SW480 (cell line): ENCODE measurements around the gene AVPR1B.
"Not testable (repeated sequence)": the region's sequence is repeated elsewhere in the genome, so short reads cannot be mapped to it uniquely, and the experiment has no call there.

ENCODE experiments used
- DNase-seq: peaks from one replicate; pipeline ENCODE4 v3.0.0-alpha.2; 2016; ENCODE audit warnings: low spot score

AVPR1B gene

DNA sequence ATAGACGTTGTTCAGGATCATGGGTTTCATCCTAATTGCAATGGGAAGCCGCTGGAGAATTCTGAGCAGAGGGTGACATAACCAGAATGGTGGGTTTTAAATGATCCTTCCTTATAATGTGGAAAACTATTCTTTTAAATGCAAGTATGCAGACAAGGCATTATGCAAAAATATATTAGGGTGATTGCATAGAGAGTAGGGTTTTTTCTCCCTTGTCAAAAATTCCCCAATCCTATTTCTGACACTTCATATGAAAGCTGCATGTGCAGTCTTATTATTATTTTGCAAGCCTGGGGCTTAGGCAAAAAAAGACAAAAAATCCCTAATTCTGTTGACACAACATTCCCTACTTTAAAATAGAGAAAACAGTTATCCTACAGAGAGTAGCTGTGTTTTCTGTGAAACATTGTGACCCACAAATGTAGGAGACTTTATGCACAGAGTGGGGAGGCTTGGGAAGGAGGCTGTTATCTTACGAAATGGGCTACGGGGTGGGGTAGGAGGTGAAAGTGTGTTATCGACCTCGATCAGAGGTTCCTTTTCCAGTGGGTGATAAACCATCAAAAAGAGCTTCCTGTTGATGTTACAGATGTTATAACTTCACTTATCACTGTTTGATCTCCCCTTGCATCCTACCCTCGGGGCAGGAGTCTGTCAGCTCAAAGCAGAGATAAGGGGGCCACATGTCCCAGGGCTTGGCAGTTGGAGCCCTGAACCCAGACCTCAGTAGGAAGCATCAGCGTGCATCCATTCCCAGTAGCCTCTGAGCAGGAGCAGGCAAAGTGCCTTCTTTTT lies 37.0 kb downstream of the AVPR1B start:
- DNase-seq, result no peak

DNA sequence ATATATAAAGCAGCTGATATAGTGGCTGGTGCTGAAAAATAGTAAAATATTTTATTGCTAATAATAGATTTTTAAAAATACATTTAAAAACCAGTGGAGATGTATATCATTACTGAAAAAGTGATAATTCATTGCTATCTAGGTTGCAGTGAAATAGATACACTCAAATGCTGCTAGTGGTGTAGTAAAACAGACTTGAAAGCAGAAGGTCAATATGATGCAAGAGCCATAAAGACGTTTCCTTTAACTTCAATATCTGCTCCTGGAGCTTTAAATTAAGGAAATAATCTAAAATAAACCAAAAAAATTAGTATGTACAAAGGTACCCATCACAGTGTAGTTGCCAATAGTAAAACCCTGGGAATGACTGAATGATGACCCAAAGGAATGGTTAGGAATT lies 38.1 kb downstream of the AVPR1B start:
- no peak for DNase-seq

DNA sequence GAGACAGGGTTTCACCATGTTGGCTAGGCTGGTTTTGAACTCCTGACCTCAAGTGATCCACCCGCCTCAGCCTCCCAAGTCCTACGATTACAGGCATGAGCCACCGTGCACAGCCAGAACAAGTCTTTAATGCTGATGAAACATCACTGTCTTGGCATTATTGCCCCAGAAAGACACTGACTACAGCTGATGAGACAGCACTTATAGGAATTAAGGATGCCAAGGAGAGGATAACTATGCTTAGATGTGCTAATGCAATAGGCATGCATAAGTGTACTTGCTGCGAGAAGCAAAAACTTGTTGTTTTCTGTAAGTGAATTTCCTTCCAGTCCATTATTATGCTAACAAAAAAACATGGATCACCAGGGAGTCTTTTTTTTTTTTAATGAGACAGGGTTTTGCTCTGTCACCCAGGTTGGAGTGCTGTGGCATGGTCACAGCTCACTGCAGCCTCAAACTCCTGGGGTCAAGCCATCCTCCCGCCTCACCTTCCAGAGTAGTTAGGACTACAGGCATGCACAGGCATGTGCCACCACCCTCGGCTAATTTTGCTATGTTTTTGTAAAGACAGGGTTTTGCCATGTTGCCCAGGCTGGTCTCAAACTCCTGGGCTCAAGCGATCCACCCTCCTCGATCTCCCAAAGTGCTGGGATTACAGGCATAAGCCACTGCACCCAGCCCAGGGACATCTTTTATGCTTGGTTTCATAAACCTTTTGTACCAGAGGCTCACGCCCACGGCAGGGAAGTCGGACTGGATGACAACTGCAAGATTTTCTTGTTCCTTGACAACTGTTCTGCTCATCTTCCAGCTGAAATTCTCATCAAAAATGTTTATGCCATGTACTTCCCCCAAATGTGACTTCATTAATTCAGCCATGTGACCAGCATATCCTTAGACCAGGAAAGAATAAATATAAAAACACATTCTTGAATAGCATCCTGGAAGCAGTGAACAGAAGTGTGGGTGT lies 41.1 kb downstream of the AVPR1B start:
- no peak for DNase-seq

DNA sequence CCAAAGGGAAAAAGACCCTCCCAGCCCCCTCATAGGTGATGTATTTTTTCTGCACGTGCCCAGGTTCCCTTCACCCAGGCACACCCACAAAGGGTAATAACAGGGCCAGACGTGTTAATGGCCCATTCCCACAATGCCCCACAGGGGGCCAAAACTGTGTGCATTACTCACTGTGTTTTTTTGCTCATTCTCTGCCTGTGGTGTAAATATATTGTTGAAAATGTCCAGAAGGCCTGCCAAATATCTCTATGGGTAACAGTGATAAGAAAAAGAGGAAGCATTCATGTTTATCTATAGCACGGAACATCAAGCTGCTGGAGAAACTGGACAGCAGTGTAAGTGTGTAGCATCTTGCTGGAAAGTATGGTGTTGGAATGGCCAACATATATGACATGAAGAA lies 42.3 kb downstream of the AVPR1B start:
- no peak for DNase-seq

DNA sequence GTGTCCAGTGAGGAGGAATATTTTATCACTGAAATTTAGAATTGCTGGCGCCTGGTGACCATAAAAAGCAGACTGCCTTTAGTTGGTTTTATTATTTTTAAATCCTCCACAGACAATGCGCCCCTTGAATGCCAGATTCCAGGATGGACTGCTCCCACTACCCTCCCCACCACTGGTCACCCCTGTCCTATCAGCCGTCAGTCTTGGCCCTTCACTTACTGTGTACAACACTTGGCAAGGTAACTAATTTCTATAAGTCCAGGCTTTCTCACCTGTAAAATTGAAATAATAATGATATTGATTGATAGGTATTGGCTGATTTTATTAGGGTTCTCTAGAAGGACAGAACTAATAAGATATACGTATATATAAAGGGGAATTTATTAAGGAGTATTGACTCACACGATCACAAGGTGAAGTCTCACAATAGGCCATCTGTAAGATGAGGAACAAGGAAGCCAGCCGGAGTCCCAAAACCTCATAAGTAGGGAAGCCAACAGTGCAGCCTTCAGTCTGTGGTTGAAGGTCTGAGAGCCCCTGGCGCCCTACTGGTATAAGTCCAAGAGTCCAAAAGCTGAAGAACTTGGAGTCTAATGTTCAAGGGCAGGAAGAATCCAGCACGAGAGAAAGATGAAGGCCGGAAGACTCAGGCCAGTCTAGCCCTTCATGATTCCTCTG lies 46.4 kb downstream of the AVPR1B start:
- no peak for DNase-seq

DNA sequence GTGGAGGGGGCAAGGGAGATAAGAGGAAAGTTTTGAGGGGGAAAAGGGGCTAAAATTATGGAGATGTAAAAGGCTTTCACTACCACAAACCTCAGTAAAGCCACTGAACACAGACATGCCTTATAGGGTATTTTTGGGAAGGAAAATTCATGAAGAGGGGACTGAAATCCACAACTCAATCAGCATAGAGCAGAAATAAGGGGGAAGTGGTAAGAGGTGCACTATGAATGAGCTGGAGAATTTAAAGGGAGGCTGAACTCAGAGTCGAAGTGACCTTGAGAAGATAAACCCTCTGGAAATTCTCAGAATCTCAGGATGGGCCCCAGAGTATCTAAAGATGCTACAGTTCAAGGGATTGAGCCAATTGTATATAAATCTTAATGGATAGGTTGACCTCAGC lies 48.9 kb downstream of the AVPR1B start:
- DNase-seq, result no peak

DNA sequence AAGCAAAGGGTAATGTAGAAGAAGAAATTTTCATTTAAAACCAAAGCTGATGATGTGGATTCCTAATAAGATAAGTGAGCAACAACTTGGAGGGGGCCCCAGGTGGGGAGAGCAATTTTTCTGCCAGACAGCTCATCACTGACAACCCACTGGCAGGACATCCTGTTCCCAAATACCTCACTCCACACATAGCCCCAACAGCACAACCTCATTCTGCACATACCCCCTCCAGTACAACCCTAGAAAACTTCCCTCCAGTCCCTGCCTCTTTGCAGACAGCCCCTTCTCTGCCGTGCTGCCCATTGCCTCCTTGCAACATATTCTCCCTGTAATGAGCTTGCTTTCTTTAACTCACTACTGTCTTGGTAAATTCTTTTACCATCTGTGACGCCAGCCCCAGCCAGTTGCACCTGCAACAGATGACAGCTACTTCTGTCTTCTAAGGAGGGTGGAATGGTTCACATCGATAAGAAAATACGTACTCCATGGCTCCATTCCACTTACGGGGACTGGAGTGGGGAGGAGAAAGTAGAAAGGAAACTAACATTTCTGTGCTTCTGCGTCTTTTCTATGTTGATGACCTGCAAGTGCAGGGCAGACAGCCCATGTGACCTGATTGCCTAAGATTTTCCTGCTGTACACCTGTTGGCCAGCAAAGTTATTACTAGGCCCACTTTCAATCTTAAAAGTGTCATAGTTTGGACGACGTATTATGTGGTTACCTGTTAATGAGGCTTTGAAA lies 49.5 kb downstream of the AVPR1B start:
- DNase-seq, result no peak

DNA sequence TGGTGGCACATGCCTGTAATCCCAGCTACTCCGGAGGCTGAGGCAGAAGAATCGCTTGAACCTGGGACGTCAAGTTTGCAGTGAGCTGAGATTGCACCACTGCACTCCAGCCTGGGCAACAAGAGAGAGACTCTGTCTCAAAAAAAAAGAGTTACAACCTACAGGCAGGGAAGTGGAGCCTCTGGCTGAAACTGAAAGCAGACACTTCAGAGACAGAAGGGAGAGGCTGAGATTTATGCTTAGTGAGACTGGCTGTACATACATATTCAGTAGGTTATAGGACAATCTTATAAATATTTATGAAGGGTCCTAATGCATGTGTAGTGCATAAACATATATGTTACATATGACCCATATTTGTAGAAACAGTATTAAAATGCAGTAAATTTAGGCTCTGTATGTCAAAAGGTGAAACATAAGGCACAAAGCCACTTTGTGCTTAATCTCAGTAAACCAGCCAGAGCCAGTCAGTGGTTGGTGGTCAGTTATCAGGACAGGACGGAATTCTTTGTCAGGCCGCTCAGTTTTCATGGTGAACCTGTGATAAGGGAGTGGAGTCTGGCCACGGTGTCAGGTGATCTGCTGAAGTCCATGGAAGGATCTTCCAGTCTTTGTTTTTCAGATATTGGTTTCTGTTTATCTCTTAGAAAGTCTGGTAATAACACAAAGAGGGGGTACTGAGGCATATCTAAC lies 50.6 kb downstream of the AVPR1B start:
- DNase-seq, result no peak

DNA sequence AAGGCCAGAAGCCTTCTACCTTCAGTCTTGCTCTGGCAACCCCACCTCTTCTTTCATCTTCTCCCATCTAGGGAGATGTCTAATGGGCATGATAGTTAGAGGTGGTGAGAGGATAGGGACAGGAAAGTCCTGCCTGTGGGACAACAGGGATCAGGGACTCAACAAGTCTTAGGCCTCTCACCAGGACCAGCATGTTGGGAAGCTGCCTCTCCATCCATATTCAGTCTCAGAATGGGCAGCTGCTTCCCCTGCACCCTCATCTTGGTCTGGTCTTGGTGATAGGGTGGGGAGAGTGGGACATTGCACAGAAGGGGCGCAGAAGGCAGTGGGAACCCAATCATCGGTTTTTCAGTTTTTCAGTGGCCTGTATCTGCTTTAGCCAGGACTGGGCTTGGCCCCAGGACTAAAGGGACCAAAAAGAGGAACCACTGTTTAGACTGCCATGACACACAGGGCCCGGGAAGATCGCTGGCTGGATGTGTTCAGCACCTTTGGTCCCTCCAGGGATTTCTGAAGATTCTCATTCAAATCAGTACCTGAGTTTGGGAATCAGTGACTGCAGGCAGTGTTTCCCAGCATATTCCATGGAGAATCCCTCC lies 51.5 kb downstream of the AVPR1B start:
- DNase-seq, result no peak

DNA sequence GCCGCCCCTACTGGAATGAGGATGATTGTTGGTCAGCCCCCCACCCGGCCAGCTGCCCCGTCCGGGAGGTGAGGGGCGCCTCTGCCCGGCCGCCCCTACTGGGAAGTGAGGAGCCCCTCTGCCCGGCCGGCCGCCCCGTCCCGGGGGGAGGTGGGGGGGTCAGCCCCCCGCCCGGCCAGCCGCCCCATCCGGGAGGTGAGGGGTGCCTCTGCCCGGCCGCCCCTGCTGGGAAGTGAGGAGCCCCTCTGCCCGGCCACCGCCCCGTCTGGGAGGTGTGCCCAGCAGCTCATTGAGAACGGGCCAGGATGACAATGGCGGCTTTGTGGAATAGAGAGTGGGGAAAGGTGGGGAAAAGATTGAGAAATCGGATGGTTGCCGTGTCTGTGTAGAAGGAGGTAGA lies 52.7 kb downstream of the AVPR1B start:
- DNase-seq, result not testable (repeated sequence)

DNA sequence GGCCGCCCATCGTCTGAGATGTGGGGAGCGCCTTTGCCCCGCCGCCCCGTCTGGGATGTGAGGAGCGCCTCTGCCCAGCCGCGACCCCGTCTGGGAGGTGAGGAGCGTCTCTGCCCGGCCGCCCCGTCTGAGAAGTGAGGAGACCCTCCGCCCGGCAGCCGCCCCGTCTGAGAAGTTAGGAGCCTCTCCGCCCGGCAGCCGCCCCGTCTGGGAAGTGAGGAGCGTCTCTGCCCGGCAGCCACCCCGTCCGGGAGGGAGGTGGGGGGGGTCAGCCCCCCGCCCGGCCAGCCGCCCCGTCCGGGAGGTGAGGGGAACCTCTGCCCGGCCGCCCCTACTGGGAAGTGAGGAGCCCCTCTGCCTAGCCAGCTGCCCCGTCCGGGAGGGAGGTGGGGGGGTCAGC lies 53.2 kb downstream of the AVPR1B start:
- DNase-seq, result not testable (repeated sequence)

DNA sequence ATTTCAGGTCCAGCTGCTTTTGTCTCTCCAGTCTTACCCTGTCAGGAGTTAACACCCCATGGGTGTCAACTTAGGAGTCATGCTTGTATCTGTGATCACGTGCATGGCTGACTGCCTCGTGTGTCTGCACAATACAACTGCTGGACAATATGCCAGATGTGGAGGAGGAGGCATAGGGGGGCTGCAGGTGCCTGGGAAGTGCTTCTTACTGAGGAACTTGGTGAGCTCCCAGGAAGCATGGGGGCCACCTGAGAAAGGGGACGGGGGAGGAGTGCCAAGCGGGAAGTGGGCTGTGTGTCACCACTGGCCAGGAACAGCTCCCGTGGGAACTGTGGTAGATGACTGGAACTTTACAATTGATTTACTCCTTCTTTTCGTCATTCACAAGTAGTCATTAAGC lies 54.7 kb downstream of the AVPR1B start:
- DNase-seq, result no peak

DNA sequence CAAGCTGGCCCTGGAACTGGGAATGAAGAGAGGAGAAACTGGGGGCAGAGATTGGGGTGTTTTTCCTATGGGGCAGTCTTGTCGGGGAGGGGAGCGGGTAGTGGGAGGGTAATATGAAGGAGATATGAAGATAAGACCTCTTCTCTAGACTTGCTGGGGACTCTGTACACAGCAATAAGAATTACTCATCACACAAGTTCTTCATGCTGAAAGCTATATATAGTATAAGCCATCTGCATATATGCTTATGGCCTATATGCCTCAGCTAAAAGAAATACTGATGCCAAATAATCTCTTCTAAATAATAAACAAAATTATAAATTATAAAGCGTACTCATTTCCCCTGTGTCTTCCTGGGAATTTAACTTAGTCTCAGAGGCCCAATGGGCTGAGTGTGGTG lies 56.3 kb downstream of the AVPR1B start:
- no peak for DNase-seq
